HEK293 (cell line): ENCODE measurements around the gene POU2AF1.
"Not testable (repeated sequence)": the region's sequence is repeated elsewhere in the genome, so short reads cannot be mapped to it uniquely, and the experiment has no call there.

ENCODE experiments used
- CTCF ChIA-PET: fragments of 350-600 bp; formaldehyde crosslinking; extraction: SDS; loops from one replicate; lab custom pipeline; 2021; ENCODE audit warnings: antibody characterized with exemption; lab: Yijun Ruan, JAX
- POLR2A ChIA-PET: fragments of 300-600 bp; formaldehyde crosslinking; extraction: SDS; loops from one replicate; lab custom pipeline; 2020; ENCODE audit warnings: antibody characterized with exemption, inconsistent platforms; lab: Yijun Ruan, JAX
- H3K27ac ChIP-seq: fragments of 200-500 bp; sonication (Bioruptor generic); 2 replicates; pipeline ENCODE4 v1.5.1; 2014; ENCODE audit warnings: low read depth, low read length, control low read depth, inconsistent platforms; ENCODE audit errors: extremely low read depth
- H3K36me3 ChIP-seq, 2 experiments: fragments of 200-500 bp in 1 of 2; sonication (Bioruptor generic) in 1 of 2; 1 replicate in 1 of 2; 2 replicates in 1 of 2; pipeline ENCODE4 v1.5.1; 2014 to 2017; ENCODE audit warnings: inconsistent platforms in 2 of 2, low read length in 2 of 2; ENCODE audit not compliant: control insufficient read depth in 2 of 2, insufficient read depth in 1 of 2
- H3K4me1 ChIP-seq: fragments of 200-500 bp; sonication (Bioruptor generic); 2 replicates; pipeline ENCODE4 v1.5.1; 2014; ENCODE audit warnings: mild to moderate bottlenecking, low read length, inconsistent platforms; ENCODE audit not compliant: control insufficient read depth, insufficient read depth
- H3K4me3 ChIP-seq: 2 replicates; pipeline ENCODE4 v1.5.1; 2011; ENCODE audit warnings: low read depth, mild to moderate bottlenecking, control low read depth, low read length, moderate library complexity
- H3K9me3 ChIP-seq: fragments of 200-500 bp; sonication (Bioruptor generic); 2 replicates; pipeline ENCODE4 v1.5.1; 2014; ENCODE audit warnings: low read depth, low read length, inconsistent platforms; ENCODE audit not compliant: control insufficient read depth, insufficient read depth
- HOXC10 ChIP-seq: sonication (generic); formaldehyde crosslinking; IDR thresholded peaks from 2 replicates; pipeline ENCODE4 v1.8.1; 2023; ENCODE audit warnings: mild to moderate bottlenecking, missing genetic modification reagents
- ZBTB49 ChIP-seq: fragments of 450-650 bp; formaldehyde crosslinking; IDR thresholded peaks from 2 replicates; pipeline ENCODE4 v1.5.1; 2016; ENCODE audit warnings: missing biosample characterization, missing genetic modification characterization, low read depth
- ZNF132 ChIP-seq: fragments of 450-650 bp; formaldehyde crosslinking; IDR thresholded peaks from 2 replicates; pipeline ENCODE4 v1.5.1; 2017; ENCODE audit warnings: missing biosample characterization, missing genetic modification characterization, borderline replicate concordance
- ZNF138 ChIP-seq: fragments of 450-650 bp; formaldehyde crosslinking; IDR thresholded peaks from 2 replicates; pipeline ENCODE4 v1.5.1; 2016; ENCODE audit warnings: missing biosample characterization, missing genetic modification characterization, borderline replicate concordance
- ZNF155 ChIP-seq: fragments of 450-650 bp; formaldehyde crosslinking; IDR thresholded peaks from 2 replicates; pipeline ENCODE4 v1.5.1; 2016; ENCODE audit warnings: missing biosample characterization, missing genetic modification characterization
- ZNF335 ChIP-seq: fragments of 450-650 bp; formaldehyde crosslinking; conservative IDR thresholded peaks from 2 replicates; pipeline ENCODE4 v1.5.1; 2016; ENCODE audit warnings: missing biosample characterization, missing genetic modification characterization
- ZNF391 ChIP-seq: fragments of 450-650 bp; formaldehyde crosslinking; IDR thresholded peaks from 2 replicates; pipeline ENCODE4 v1.5.1; 2016; ENCODE audit warnings: low read depth, missing biosample characterization, missing genetic modification characterization, borderline replicate concordance
- ZNF548 ChIP-seq: fragments of 450-650 bp; formaldehyde crosslinking; IDR thresholded peaks from 2 replicates; pipeline ENCODE4 v1.5.1; 2016; ENCODE audit warnings: missing biosample characterization, missing genetic modification characterization
- ZNF585B ChIP-seq: fragments of 450-650 bp; formaldehyde crosslinking; IDR thresholded peaks from 2 replicates; pipeline ENCODE4 v1.5.1; 2016; ENCODE audit warnings: missing biosample characterization, missing genetic modification characterization
- ZNF843 ChIP-seq: fragments of 450-650 bp; formaldehyde crosslinking; IDR thresholded peaks from 2 replicates; pipeline ENCODE4 v1.5.1; 2016; ENCODE audit warnings: missing biosample characterization, missing genetic modification characterization
- ZSCAN5A ChIP-seq: fragments of 450-650 bp; formaldehyde crosslinking; IDR thresholded peaks from 2 replicates; pipeline ENCODE4 v1.5.1; 2016; ENCODE audit warnings: missing biosample characterization, missing genetic modification characterization
- ZXDB ChIP-seq: fragments of 450-650 bp; formaldehyde crosslinking; IDR thresholded peaks from 2 replicates; pipeline ENCODE4 v1.5.1; 2016; ENCODE audit warnings: missing biosample characterization, missing genetic modification characterization
- TF ChIP-seq, protein P1 (sequence below): fragments of 450-650 bp; formaldehyde crosslinking; IDR thresholded peaks from 2 replicates; pipeline ENCODE4 v1.5.1; 2016; ENCODE audit warnings: missing biosample characterization, missing genetic modification characterization, borderline replicate concordance
- TF ChIP-seq, protein P2 (sequence below): fragments of 450-650 bp; formaldehyde crosslinking; IDR thresholded peaks from 2 replicates; pipeline ENCODE4 v1.5.0; 2017; ENCODE audit warnings: missing biosample characterization, missing genetic modification characterization, borderline replicate concordance
- TF ChIP-seq, protein P3 (sequence below): fragments of 450-650 bp; formaldehyde crosslinking; IDR thresholded peaks from 2 replicates; pipeline ENCODE4 v1.5.1; 2017; ENCODE audit warnings: missing biosample characterization, missing genetic modification characterization

POU2AF1 gene

DNA sequence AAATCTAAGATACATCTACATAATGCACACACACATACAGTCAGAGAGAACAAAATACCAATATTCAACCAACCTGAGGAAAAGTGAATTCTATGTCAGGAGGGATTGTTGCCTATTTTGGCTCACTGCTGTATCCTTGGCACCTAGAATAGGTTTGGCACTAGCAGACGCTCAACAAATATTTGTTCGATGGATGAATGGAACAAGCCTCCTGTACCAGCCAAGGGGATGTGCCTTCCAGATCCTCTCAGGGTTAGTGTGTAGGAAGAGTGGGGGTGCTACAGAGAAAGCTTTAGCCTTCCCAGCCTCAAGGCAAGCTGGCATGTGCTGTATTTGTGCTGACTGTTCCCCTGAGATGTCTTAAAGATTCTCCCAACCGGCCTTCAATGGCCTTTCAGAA, 23.3 kb upstream of the POU2AF1 start (continued):
- TF ChIP-seq, protein P1, sequence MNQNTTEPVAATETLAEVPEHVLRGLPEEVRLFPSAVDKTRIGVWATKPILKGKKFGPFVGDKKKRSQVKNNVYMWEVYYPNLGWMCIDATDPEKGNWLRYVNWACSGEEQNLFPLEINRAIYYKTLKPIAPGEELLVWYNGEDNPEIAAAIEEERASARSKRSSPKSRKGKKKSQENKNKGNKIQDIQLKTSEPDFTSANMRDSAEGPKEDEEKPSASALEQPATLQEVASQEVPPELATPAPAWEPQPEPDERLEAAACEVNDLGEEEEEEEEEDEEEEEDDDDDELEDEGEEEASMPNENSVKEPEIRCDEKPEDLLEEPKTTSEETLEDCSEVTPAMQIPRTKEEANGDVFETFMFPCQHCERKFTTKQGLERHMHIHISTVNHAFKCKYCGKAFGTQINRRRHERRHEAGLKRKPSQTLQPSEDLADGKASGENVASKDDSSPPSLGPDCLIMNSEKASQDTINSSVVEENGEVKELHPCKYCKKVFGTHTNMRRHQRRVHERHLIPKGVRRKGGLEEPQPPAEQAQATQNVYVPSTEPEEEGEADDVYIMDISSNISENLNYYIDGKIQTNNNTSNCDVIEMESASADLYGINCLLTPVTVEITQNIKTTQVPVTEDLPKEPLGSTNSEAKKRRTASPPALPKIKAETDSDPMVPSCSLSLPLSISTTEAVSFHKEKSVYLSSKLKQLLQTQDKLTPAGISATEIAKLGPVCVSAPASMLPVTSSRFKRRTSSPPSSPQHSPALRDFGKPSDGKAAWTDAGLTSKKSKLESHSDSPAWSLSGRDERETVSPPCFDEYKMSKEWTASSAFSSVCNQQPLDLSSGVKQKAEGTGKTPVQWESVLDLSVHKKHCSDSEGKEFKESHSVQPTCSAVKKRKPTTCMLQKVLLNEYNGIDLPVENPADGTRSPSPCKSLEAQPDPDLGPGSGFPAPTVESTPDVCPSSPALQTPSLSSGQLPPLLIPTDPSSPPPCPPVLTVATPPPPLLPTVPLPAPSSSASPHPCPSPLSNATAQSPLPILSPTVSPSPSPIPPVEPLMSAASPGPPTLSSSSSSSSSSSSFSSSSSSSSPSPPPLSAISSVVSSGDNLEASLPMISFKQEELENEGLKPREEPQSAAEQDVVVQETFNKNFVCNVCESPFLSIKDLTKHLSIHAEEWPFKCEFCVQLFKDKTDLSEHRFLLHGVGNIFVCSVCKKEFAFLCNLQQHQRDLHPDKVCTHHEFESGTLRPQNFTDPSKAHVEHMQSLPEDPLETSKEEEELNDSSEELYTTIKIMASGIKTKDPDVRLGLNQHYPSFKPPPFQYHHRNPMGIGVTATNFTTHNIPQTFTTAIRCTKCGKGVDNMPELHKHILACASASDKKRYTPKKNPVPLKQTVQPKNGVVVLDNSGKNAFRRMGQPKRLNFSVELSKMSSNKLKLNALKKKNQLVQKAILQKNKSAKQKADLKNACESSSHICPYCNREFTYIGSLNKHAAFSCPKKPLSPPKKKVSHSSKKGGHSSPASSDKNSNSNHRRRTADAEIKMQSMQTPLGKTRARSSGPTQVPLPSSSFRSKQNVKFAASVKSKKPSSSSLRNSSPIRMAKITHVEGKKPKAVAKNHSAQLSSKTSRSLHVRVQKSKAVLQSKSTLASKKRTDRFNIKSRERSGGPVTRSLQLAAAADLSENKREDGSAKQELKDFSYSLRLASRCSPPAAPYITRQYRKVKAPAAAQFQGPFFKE: no peak
- TF ChIP-seq ZSCAN5A (tag by site-specific recombination) (no peak), ZNF843 (tag by site-specific recombination) (no peak), ZNF391 (tag by site-specific recombination) (no peak), ZNF138 (tag by site-specific recombination) (no peak), ZNF585B (no peak), ZNF155 (tag by site-specific recombination) (no peak)
- TF ChIP-seq, protein P2, sequence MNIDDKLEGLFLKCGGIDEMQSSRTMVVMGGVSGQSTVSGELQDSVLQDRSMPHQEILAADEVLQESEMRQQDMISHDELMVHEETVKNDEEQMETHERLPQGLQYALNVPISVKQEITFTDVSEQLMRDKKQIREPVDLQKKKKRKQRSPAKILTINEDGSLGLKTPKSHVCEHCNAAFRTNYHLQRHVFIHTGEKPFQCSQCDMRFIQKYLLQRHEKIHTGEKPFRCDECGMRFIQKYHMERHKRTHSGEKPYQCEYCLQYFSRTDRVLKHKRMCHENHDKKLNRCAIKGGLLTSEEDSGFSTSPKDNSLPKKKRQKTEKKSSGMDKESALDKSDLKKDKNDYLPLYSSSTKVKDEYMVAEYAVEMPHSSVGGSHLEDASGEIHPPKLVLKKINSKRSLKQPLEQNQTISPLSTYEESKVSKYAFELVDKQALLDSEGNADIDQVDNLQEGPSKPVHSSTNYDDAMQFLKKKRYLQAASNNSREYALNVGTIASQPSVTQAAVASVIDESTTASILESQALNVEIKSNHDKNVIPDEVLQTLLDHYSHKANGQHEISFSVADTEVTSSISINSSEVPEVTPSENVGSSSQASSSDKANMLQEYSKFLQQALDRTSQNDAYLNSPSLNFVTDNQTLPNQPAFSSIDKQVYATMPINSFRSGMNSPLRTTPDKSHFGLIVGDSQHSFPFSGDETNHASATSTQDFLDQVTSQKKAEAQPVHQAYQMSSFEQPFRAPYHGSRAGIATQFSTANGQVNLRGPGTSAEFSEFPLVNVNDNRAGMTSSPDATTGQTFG (tag by site-specific recombination): no peak
- TF ChIP-seq, protein P3, sequence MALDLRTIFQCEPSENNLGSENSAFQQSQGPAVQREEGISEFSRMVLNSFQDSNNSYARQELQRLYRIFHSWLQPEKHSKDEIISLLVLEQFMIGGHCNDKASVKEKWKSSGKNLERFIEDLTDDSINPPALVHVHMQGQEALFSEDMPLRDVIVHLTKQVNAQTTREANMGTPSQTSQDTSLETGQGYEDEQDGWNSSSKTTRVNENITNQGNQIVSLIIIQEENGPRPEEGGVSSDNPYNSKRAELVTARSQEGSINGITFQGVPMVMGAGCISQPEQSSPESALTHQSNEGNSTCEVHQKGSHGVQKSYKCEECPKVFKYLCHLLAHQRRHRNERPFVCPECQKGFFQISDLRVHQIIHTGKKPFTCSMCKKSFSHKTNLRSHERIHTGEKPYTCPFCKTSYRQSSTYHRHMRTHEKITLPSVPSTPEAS (tag by site-specific recombination): no peak

DNA sequence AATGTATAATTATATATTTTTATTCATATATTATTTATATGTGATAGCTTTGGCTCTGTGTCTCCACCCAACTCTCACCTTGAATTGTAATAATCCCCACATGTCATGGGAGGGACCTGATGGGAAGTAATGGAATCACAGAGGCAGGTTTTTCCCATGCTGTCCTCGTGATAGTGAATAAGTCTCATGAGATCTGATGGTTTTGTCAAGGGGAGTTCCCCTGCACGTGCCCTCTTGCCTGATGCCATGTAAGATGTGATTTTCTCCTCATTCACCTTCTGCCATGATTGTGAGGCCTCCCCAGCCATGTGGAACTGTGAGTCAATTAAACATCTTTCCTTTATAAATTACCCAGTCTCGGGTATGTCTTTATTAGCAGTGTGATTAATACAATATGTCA, 22.9 kb upstream of the POU2AF1 start:
- H3K27ac ChIP-seq, POLR2A ChIA-PET, H3K9me3 ChIP-seq, H3K4me1 ChIP-seq, H3K4me3 ChIP-seq, CTCF ChIA-PET, H3K36me3 ChIP-seq: not testable (repeated sequence)

DNA sequence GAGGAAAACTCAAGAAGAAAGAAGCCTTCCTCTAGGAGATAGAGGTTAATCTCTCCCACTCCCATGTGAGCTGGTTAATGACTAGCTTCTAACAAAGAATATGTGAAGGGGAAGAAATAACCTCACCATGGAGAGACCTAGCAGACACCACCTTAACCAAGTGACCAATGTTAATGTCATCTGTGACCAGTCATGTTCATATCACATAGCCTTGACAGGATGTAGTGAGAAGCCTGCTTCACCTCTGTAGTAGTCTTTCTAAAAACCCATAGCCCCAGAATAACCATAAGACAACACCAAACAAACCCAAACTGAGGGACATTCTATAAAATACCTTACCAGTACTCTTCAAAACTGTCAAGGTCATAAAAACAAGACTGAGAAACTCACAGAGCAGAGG, 21.5 kb upstream of the POU2AF1 start:
- Histone ChIP-seq H3K4me3 (no peak overlapping the region), H3K9me3 (no peaks in the 10 kb centered on the region), H3K27ac (no peak overlapping the region), H3K4me1 (no peaks in the 10 kb centered on the region), H3K36me3 (no peaks in the 10 kb centered on the region)
- POLR2A ChIA-PET: no interaction called here
- CTCF ChIA-PET: no interaction called here
- TF ChIP-seq ZNF548 (tag by site-specific recombination) (no peak), ZBTB49 (tag by site-specific recombination) (no peak), ZXDB (no peak), ZNF132 (tag by site-specific recombination) (no peak), HOXC10 (CRISPR knock-in tag) (no peak), ZNF335 (tag by site-specific recombination) (no peak)
